Muscle of arm (tissue), 12 donors: Measurements from ENCODE around the gene SFXN2. TPM values are rescaled to one million over a fixed set of nuclear protein-coding genes. Genes with fewer than 3 reads are reported as not detected.
A peak's percentile ranks its signal among the peaks of the same experiment; 100 is the strongest.
"Not testable (repeated sequence)": the region's sequence is repeated elsewhere in the genome, so short reads cannot be mapped to it uniquely, and the experiment has no call there.

ENCODE experiments used
- DNase-seq: peaks from one replicate; pipeline ENCODE4 v3.0.0-alpha.2; 2013
- polyA plus RNA-seq, 12 donors: library from polyadenylated mRNA; unstranded; fragments of 120-200 nt; gene quantifications; one replicate each; pipeline ENCODE4 v1.2.1, GENCODE V29; 2013; ENCODE audit not compliant: insufficient read length in 12 of 12

Gene SFXN2
- polyA plus RNA-seq, 12 donors: 3.5 to 11.4 (median 5.7) TPM; not detected in 1

DNA sequence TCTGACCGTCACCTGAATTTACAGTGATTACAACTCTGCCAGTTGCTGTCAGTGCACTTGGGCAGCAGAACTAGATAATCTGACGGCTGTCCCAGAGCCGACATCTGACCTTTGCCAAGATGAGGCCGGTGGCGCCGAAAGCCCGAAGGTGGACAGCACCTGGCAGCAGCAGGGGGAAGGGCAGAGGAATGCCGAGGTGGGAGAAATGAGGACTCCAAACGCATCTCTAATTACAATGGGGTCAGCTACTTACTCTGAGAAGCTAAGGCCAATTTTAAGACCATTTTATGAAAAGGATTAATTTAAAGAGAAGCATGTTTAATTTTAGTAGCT lies 36.4 kb upstream of the SFXN2 start:
- no peak for DNase-seq

DNA sequence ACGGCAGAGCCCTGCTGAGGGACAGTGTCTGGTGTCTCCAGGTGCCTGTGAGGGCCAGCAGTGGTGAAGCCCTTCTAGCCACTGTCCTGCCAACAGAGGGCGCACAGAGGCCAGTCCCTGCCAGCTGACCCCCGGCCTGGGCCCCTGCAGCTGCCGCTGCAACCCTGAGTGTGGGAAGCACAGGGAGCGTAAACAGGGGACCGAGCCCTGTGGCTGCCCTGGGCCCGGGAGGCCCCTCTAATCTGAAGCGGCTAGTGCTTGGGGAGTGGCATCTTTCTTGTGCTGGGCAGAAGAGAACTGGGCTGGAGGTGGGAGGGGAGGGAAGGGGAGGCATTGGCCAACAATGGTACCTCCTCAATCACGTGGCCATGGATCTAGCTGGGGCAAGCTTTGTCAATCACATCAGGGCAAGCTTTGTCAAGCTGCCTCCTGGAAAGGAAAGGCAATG lies 35.6 kb upstream of the SFXN2 start:
- DNase-seq: no peak

DNA sequence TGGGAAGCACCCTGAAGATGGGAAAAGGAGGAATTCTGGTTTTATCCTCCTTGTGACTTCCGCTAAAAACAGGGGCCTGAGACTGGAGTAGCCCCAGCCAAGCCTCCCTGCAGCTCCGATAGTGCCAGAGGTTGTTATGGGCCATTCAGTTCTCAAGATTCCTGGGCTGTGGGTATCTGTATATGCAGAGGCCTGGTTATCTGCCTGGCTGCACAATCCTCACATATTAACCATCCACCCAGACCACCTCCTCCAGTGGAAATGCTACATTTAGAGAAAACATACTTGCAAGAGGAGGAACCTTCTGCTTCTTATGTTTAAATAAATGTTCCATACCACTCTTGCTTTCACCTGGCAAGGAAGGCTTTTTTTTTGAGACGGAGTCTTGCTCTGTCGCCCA lies 34.8 kb upstream of the SFXN2 start:
- no peak for DNase-seq

DNA sequence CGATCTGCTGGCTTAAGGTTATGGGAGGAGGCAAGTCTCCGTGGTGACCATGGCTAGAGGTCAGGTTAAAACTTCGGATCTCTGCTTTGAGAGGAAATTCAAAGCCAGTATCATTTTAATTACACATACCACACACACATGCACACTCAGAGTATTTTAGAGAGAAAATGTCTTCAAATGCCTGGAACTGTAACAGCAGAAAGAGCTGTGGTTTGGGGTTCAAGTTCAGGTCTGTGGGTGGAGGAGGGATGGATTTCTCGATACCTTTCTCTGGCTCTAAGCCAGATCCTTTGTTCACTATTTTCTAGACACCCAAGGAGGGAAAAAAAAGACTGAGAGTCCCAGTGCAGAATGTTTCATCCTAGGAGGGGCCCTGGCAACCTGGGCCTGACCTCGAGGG lies 32.7 kb upstream of the SFXN2 start:
- no peak for DNase-seq

DNA sequence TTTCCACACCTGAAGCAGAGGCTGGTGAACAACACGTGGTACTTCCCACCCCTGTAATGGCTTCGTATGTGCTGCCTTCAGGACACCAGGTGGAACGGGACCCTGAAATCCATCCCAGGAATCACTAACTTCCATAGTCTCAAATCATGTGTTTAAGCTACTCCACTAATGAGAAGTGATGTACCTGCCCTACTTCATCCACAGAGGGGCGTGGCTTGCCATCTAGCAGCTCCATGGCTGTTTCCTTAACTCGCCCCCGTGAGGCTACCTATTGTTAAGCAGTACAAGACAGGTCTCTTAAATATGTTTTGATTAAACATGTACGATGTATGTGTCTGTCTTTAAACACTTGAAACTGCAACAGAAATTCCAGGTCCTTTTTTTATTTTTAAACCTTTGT lies 32.0 kb upstream of the SFXN2 start:
- DNase-seq: no peak

DNA sequence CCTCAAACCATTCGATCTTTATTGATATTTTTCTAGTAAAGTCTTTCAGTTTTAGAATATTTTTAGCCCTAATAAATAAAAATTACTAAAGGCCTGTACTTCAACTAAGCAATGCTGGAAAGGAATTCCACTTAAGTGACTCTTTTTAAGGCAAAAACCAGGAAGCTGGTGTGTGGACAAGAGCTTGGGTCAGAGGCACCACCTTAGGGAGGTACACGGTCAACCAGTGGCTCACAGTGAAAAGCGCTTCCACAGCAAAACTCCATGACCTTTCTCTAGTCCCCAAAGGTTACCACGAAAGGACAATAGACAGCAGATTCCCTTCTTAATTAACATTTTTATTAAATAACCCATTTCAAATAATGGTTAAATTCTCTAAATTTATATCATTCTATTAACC lies 31.5 kb upstream of the SFXN2 start:
- no peak for DNase-seq

DNA sequence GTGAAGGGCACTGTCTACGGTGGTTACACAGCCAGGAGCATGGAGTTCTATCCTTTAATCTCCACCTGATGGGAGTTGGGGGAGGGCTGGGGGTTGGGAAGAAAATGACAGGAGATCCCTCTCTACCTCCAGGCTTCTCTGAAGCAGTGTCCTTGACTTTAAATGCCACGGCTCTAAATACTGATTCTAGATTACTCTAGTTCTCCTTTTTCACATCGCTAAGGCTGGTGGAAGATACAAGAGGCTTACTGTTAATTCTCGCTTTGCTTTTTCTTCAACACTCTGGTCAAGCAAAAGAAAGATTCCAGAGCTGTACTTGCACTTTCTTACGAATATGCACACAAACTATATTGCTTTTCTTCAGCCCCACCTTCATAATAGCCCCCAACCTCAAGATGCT lies 30.7 kb upstream of the SFXN2 start:
- DNase-seq: no peak

DNA sequence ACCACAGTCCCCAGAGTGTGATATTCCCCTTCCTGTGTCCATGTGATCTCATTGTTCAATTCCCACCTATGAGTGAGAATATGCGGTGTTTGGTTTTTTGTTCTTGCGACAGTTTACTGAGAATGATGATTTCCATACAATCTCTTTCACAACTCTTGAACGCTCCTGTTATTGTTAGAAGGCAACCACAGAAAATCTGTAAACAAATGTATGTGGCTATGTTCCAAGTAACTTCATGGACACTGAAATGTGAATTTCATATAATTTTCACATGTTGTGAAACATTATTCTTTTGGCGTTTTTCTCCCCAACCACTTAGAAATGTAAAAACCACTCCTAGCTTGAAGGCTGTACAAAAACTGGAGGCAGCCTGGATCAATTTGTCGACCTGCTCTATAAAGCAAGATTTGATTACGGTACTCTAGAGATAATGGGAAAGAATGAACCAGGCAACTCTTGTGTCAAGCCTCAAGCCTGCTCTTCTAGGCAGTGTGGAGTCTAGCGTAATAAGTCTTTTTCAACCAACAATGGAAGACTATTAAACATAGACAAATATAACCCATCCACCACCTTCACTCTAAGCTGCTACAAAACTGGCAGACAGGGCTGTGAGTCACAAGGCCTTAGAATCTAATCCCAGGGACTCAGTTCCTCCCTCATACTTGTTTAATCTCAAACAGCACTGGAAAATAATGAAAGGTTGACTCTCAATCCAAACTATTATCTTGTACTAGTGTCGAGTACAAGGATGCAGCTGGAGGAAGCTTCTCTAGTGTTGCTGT lies 23.0 kb upstream of the SFXN2 start:
- no peak for DNase-seq

DNA sequence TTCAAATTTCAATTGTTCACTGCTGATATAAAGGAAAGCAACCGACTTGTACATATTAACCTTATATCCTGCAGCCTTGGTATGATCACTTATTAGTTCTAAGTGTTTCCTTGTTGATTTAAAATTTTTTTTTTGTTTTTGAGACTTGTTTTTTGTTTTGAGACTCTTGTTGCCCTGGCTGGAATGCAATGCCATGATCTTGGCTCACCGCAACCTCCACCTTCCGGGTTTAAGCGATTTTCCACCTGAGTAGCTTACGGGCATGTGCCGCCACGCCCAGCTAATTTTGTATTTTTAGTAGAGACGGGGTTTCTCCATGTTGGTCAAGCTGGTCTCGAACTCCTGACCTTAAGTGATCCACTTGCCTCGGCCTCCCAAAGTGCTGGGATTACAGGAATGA lies 19.0 kb upstream of the SFXN2 start:
- not testable (repeated sequence) for DNase-seq

DNA sequence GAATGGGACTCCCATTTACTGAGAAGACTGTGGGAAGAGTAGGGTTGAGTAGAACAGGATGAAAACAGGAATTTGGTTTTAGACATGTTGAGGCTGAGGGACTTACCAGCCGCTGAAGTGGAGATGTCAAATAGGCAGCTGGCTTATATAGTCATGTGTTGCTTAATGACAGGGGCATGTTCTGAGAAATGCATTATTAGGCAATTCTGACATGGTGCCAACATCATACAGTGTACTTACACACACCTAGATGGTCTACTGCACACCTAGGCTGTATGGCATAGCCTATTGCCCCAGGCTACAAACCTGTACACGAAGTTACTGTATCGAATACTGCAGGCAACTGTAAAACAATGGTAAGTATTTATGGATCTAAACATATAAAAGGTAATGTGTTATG lies 17.7 kb upstream of the SFXN2 start:
- DNase-seq: no peak

DNA sequence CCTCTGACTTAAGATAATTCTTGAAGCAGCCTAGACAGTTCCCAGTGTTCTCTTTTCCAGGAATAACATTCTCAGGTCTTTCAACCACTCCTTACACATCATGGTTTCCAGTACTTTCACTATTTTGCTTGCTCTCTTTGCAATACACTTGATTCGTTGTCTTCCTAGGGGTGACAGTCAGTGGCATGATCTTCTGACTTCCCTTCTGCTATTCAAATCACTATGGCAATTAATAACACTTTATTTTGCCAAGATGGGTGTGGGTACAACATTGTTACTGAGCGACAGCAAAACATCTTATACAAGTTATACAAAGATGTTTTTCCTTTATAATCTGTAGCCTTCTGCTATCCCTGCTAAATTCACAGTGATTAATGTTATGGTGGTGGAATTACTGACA lies 15.5 kb upstream of the SFXN2 start:
- DNase-seq: no peak

DNA sequence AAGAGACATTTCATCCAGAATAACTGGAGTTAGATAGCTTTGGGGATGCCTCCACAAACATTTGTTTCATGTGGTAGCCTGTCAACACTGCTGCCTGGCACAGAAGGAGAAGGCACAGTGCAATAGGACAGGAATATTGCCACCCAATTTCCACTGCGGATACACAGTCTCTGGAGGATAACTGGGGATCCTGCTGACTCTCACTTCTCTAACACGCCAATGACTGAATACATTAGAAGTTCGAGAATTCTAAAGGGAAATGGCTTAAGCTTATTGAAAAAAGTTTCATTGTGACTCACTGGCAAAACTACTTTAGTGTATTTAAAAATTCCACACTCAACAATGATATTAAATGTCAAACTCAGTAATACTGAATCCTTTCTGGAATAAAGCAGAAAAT lies 13.2 kb upstream of the SFXN2 start:
- no peak for DNase-seq

DNA sequence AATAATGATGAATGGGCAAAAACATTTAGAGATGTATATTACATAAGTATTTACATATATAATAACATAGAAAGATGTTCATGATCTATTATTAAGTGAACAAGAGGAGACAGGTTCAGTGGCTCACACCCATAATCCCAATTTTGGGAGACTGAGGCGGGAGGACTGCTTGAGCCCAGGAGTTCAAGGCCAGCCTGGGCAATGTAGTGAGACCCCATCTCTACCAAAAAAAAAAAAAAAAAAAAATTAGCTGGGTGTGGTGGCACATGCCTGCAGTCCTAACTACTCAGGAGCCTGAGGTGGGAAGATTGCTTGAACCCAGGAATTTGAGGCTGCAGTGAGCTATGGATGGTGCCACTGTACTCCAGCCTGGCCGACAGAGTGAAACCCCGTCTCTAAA lies 12.6 kb upstream of the SFXN2 start:
- DNase-seq: no peak

DNA sequence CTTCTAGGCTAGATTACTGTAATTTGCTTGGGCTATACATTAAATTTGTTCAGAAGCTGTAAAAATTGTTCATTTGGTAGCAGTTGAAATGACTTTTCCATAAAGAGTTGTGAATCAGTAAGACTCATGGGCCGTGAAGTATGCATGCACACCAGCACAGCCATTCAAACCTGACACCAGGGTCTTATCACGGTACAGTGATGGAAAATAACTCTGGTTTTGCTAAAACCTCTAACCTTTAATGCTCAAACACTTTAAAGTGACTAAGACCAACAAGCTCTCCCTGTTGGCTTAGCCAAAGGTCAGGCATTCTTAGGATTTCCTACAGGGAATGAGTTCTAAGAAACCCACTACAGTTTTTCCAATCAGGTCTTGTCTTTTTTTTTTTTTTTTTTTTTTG lies 11.7 kb upstream of the SFXN2 start:
- DNase-seq: no peak

DNA sequence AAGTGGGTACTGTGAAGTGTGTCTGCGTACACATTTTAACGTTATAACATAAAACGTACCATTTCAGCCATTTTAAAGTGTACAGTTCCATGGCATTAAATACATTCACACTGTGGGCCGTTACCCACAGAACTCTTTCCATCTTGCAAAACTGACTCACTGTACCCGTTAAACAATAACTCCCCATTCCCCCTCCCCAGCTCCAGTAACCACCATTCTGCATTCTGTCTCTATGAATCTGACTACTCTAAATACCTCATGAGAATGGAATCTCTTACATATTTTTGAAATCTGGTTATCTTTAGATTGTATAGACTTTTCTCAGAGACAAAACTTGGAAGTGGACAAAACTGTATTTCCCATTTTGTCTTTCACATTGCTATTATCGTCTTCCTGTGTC lies 9.5 kb upstream of the SFXN2 start:
- DNase-seq: no peak

DNA sequence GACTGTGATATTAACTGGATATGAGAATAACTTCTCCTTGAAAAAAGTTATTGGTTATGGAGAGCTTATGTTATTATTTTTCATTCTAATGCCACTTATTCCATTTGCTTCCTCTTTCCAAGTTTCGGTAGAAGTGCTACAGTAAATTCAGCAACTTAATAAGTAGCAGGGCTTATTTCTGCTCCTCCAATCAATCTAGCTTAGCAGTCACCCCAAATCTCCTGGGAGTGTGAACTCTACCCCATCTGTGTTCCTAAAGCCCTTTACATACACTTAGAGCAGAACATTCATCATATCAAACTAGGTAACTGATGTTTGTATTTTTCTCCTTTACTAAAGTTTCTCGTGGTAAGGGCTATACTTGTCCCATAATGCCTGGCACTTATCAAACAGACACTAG lies 8.9 kb upstream of the SFXN2 start:
- DNase-seq: no peak

DNA sequence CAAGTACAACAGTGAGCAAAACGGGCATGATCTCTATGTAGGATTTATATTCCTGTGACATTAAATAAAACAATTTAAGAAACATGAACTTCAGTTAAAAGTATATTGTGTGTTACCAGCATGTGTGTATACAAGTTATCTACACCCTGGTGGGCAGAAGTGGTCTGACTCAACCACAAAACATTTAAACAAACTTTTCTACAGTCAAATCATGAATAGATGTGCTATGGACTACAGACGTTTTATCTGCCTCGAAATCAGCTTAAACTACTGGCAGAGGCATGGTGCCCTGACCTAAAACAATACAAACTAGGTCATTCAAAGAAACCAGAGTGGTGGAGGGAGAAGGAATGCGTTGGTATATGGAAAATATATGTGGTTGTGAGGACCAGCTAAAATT lies 3.8 kb upstream of the SFXN2 start:
- no peak for DNase-seq

DNA sequence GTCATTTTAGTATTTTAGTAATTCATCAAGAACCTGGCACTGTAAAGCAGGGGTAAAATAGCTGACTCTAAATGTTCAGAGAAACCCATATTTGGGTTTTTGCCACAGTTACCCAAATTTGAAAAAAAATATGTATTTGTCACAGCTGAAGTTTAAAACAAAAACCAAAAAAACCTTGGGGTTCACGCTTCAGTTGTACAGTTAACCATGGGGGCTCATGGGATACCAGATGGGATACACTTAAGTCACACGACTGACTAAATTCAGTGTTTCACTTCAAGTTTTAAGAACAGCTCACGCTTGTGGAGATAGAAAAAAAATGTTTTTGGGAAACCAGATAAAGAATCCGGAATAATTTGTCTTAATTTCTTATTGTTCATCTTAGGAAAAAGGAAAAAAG lies 2.3 kb upstream of the SFXN2 start:
- DNase-seq: no peak

DNA sequence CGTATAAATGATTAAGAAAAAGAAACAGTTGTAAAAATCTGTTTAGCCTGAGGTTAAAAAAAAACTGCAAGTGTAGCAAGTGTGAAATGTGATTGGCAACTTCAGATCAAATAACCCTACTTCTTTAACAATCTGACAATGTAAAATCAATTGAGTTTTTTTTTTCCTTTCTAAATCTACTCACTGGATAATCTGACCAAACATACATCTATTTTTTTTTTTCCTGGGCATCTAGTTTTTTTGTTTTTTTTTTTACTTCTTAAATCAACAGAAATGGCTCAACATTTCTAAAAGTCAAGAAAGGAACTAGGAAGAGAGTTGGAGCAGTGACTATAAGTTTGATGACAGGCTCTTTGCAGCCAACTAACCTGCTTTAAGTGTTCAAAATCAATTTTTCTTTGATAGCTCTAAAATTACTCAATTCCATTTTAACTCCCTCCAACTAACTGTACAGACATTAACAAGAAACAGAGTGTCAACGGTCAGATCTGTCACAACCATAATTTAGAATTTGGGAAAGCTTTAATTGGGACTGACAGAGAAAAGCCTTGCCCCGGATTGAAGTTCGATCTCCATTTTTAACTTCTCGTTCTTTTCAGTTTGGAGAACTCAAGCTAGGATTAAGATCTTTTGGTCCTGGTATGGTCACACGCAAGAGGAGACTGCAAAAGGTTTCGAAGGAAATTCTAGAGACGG lies 1.4 kb upstream of the SFXN2 start:
- no peak for DNase-seq

DNA sequence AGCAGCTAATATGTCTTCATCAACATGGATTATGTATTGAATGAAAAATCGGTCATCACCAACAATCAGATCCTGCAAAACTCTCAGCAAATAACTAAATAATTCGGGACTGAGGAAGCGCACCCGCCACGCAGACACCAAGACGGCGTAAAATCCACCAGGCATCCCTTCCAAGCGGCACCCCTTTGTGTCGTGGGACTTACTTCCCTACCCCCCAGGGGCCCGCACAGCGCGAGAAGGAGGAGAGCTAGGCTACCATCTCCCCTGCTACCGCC lies 960 bp upstream of the SFXN2 start:
- no peak for DNase-seq

DNA sequence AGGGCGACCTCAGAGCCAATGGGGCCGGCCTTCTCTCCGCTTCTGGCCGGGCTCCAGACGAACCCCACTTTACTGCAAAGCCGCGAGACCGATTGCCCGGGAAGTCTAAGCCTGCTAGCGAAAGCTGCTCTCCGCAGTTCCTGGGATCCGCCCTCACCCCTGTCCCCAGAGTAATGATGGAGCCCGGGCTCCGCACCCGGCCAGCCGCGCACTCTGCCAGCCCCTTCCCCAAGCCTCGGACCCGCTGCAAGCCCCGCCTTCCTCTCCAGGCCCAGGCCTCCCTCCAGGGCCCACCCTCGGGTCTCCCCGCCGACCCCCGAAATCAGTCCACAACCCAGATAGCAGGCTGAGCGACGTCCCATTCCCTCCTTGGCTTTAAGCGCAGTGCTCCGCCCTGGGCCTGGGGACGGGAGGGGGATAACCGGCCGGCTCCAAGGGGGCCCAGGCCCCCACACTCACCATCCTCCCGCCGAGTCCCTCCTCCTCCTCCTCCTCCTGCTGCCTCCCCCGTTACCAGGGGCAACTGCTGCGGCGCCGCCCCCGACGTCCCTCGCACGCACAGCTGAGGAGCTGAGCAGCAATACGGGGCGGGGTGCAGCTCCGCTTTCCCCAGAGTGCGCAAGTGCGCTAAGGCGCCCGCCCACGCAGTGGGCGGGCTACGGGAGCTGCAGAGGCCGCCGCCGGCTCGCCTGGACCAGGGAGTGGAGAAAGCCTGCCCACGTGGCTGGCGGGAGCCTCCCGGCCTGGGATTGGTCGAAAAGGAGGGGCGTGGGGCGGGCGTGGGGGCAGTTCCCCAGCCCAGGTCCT lies 419 bp upstream of the SFXN2 start, which contains the start of gene ARL3:
Gene ARL3 (minus strand): TSS at position 584 of the 807 bp plus-strand sequence. CDS start 122 bp downstream, at position 462.
- peak; percentile 98 for DNase-seq

DNA sequence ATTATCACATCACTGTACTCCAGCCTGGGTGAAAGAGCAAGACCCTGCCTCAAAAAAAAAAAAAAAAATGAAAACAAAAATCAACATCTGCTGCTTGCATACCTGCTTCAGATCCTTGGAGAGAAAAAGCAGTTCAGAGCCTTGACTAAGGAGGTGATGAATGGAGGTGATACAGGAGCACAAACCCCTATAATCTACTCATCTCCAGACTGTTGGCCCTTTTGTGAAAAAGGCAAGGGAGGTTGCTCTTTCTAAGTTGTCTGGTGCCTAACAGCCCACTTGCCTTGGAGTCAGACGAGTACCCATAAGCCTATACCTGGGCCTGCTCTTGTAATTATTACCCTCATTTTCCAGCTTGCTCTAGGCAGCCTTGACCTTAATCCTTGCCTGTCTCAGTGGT lies 1.4 kb downstream of the SFXN2 start:
- DNase-seq: no peak
